Colonic mucosa (tissue), 4 donors: ENCODE data around the gene TMEM9B. TPM values are rescaled to one million over a fixed set of nuclear protein-coding genes. Genes with fewer than 3 reads are reported as not detected.

Experiments
- DNase-seq: peaks from one replicate; pipeline ENCODE4 v3.0.0-alpha.2; 2020
- H3K27ac ChIP-seq: fragments of 200-600 bp; one replicate; pipeline ENCODE4 v1.8.0; 2021
- H3K27me3 ChIP-seq: fragments of 200-600 bp; one replicate; pipeline ENCODE4 v1.8.0; 2021
- H3K36me3 ChIP-seq: fragments of 200-600 bp; one replicate; pipeline ENCODE4 v1.8.0; 2021
- H3K4me1 ChIP-seq: fragments of 200-600 bp; one replicate; pipeline ENCODE4 v1.8.0; 2021; ENCODE audit warnings: mild to moderate bottlenecking
- H3K4me3 ChIP-seq: fragments of 200-600 bp; one replicate; pipeline ENCODE4 v1.8.0; 2021
- H3K9ac ChIP-seq, 2 donors: one replicate each; pipeline ENCODE4 v1.7.0; 2013; ENCODE audit warnings: control low read depth in 2 of 2, low read depth in 2 of 2, low read length in 2 of 2
- H3K9me3 ChIP-seq: fragments of 200-600 bp; one replicate; pipeline ENCODE4 v1.8.0; 2021
- CTCF ChIP-seq: fragments of 200-600 bp; IDR thresholded peaks from one replicate; pipeline ENCODE4 v1.8.0; 2022; ENCODE audit warnings: antibody characterized with exemption, mild to moderate bottlenecking
- intact Hi-C: fragments of 100-400 bp; cut with DNase I; formaldehyde crosslinking; loops from one replicate; pipeline ENCODE4 v1.14.1; 2022
- total RNA-seq, 2 donors: library from RNA; stranded (reverse); fragmentation: NEBNext Ultra II Directional in 1 of 2; extraction: Animal tissue kit (Norgen Biotek cat#: 25700) in 1 of 2; gene quantifications; one replicate each; pipeline ENCODE4 v1.2.1, GENCODE V29; 2021
- donor health status: healthy.
- donor health status: DM: no; HTN: no; CAD: no.
- donor health status: DM: no; HTN: no; CAD: no.

The TMEM9B gene
- total RNA-seq, 2 donors from 2014 or later, result 55.3 to 69.3 TPM

GRCh38 chr11:8959546-8960166 is 4.6 kb downstream of the TMEM9B start:
- peaks cover 8% of the 10 kb centered on the region for H3K4me1 ChIP-seq
- H3K27ac ChIP-seq, result peak overlapping the region; percentile 0
- H3K27me3 ChIP-seq, result no peaks in the 10 kb centered on the region
- H3K9ac ChIP-seq, result no peak overlapping the region
- H3K36me3 ChIP-seq, result no peaks in the 10 kb centered on the region
- peak; percentile 58 for DNase-seq
- intact Hi-C loops, result loop anchor here (5.0 to 10.0 kb wide), 2 partner anchors 47 to 145 kb away; partner anchors contain the start of gene AKIP1
- peak; percentile 44 for TF ChIP-seq CTCF
- no peaks in the 10 kb centered on the region for H3K9me3 ChIP-seq
- H3K4me3 ChIP-seq, result no peak overlapping the region

- no peaks in the 10 kb centered on the region for H3K4me1 ChIP-seq
- no peak for DNase-seq
- H3K9me3 ChIP-seq, result no peaks in the 10 kb centered on the region
- H3K9ac ChIP-seq, result no peak overlapping the region
- H3K27ac ChIP-seq, result no peak overlapping the region
- H3K36me3 ChIP-seq, result no peaks in the 10 kb centered on the region
- no peak for TF ChIP-seq CTCF
- intact Hi-C loops, result no loop called here
- H3K4me3 ChIP-seq, result no peak overlapping the region
- no peaks in the 10 kb centered on the region for H3K27me3 ChIP-seq
Measured at GRCh38 chr11:8956860-8957259, 7.4 kb downstream of the TMEM9B start.

GRCh38 chr11:8948886-8949285 is 15.4 kb downstream of the TMEM9B start:
- H3K27ac ChIP-seq, result no peak overlapping the region
- no peak overlapping the region for H3K9ac ChIP-seq
- H3K4me1 ChIP-seq, result no peaks in the 10 kb centered on the region
- H3K9me3 ChIP-seq, result no peaks in the 10 kb centered on the region
- H3K27me3 ChIP-seq, result no peaks in the 10 kb centered on the region
- no peaks in the 10 kb centered on the region for H3K36me3 ChIP-seq
- TF ChIP-seq CTCF, result no peak
- no peak for DNase-seq
- intact Hi-C loops, result no loop called here
- H3K4me3 ChIP-seq, result no peak overlapping the region

- Histone ChIP-seq H3K4me3 (no peak overlapping the region), H3K9ac (no peak overlapping the region), H3K27me3 (no peaks in the 10 kb centered on the region), H3K9me3 (no peaks in the 10 kb centered on the region), H3K27ac (no peak overlapping the region), H3K4me1 (no peaks in the 10 kb centered on the region), H3K36me3 (no peaks in the 10 kb centered on the region)
- intact Hi-C loops, result no loop called here
- TF ChIP-seq CTCF, result no peak
- DNase-seq, result no peak
Measured at GRCh38 chr11:8947230-8947943, 16.9 kb downstream of the TMEM9B start.

GRCh38 chr11:8942518-8943066 is 21.6 kb downstream of the TMEM9B start, which contains the start of gene ASCL3:
Gene ASCL3 (minus strand): TSS chr11:8943016. CDS start chr11:8938161, 4,855 bp downstream.
- Histone ChIP-seq H3K36me3 (no peaks in the 10 kb centered on the region), H3K9me3 (no peaks in the 10 kb centered on the region), H3K27ac (no peak within 1 kb of the TSS), H3K27me3 (no peaks in the 10 kb centered on the region), H3K4me3 (no peak within 1 kb of the TSS), H3K9ac (no peak within 1 kb of the TSS), H3K4me1 (no peaks in the 10 kb centered on the region)
- intact Hi-C loops, result no loop called here
- no peak for TF ChIP-seq CTCF
- no peak for DNase-seq
